Measurements from ENCODE around the gene MBNL2.

MBNL2 gene

DNA sequence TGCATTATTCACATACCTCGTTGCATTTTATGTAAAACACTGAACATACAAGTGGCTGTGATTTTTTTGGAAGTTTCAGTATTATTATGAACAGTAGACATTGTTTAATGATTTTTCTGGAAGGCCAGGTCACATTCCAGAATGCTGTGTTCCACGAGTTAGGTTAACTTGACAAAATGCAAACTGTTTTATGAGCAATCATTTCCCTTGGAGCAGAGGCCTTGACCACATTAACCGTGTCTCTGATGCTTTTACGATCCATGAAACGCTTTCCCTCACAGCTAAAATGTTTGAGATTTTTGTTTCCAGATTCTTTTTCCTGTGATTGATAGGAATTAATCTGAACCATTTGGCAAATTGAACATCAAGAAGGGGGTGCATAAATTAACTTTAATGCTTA, 57.8 kb downstream of the MBNL2 start:
- H2AFZ ChIP-seq (ENCODE audit: low read depth, low read length), result no peak overlapping the region
- peaks cover 2% of the 10 kb centered on the region for H3K9me3 ChIP-seq (ENCODE audit: low read length)
- peaks cover 29% of the 10 kb centered on the region for H3K36me3 ChIP-seq (ENCODE audit: insufficient read depth, low read length)
- H3K4me1 ChIP-seq (ENCODE audit: insufficient read depth, low read length), result peaks cover 3% of the 10 kb centered on the region
- no peaks in the 10 kb centered on the region for H3K27me3 ChIP-seq (ENCODE audit: insufficient read depth, low read length)
- no peak overlapping the region for H3K4me3 ChIP-seq (ENCODE audit: low read length)

GRCh38 chr13:97280478-97280877, 58.3 kb downstream of the MBNL2 start:
- Histone ChIP-seq H3K9me3 (ENCODE audit: low read length) (peaks cover 2% of the 10 kb centered on the region), H3K36me3 (ENCODE audit: insufficient read depth, low read length) (peaks cover 26% of the 10 kb centered on the region), H3K4me3 (ENCODE audit: low read length) (no peak overlapping the region), H3K4me1 (ENCODE audit: insufficient read depth, low read length) (peaks cover 3% of the 10 kb centered on the region), H3K27me3 (ENCODE audit: insufficient read depth, low read length) (no peaks in the 10 kb centered on the region), H2AFZ (ENCODE audit: low read depth, low read length) (no peak overlapping the region)

- H3K27me3 ChIP-seq (ENCODE audit: insufficient read depth, low read length), result no peaks in the 10 kb centered on the region
- H3K36me3 ChIP-seq (ENCODE audit: insufficient read depth, low read length), result peaks cover 24% of the 10 kb centered on the region
- H3K4me3 ChIP-seq (ENCODE audit: low read length), result no peak overlapping the region
- H3K4me1 ChIP-seq (ENCODE audit: insufficient read depth, low read length), result peaks cover 3% of the 10 kb centered on the region
- H3K9me3 ChIP-seq (ENCODE audit: low read length), result peaks cover 2% of the 10 kb centered on the region
- no peak overlapping the region for H2AFZ ChIP-seq (ENCODE audit: low read depth, low read length)
These were observed 58.9 kb downstream of the MBNL2 start for GRCh38 chr13:97281028-97281427.

DNA sequence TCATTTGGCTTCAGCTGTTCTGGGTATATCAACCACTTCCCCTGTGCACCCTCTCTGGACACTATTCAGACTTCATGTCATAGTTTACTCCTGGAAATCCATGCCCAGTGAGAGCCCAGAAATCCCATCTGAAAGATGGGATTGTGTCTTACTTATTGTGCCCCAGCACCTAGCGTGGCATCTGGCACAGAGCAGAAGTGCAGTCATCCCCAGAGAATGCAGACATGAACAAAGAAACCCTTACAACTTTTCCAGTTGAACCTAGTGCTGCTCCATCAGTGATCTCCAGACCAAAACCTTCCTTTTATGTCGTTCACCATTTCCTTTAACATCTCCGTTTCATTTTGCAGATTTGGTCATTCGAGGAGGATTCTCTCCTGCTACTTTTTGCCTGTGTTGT, 60.6 kb downstream of the MBNL2 start:
- Histone ChIP-seq H3K36me3 (ENCODE audit: insufficient read depth, low read length) (peaks cover 11% of the 10 kb centered on the region), H3K27me3 (ENCODE audit: insufficient read depth, low read length) (no peaks in the 10 kb centered on the region), H3K4me3 (ENCODE audit: low read length) (no peak overlapping the region), H2AFZ (ENCODE audit: low read depth, low read length) (no peak overlapping the region), H3K4me1 (ENCODE audit: insufficient read depth, low read length) (peaks cover 3% of the 10 kb centered on the region), H3K9me3 (ENCODE audit: low read length) (no peaks in the 10 kb centered on the region)

DNA sequence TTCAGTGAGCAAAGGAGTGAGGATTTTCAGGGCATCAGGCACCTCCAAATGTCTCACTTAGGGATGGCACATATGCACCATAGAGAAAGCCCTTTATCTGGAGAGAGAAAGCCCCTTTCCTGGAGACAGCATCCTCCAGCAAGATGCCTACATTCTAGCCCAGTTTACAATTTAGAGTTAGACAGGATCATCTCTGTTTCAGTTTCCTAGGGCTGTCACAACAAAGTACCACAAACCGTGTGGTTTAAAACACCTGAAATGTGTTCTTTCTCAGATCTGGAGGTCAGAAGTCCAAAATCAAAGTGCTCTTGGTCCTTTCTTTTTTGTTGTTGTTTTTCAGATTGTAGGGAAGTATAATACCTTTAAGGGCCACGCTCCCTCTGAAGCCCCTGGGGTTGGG, 61.8 kb downstream of the MBNL2 start:
- no peaks in the 10 kb centered on the region for H3K9me3 ChIP-seq (ENCODE audit: low read length)
- peaks cover 5% of the 10 kb centered on the region for H3K36me3 ChIP-seq (ENCODE audit: insufficient read depth, low read length)
- H3K27me3 ChIP-seq (ENCODE audit: insufficient read depth, low read length), result no peaks in the 10 kb centered on the region
- peaks cover 3% of the 10 kb centered on the region for H3K4me1 ChIP-seq (ENCODE audit: insufficient read depth, low read length)
- H2AFZ ChIP-seq (ENCODE audit: low read depth, low read length), result no peak overlapping the region
- H3K4me3 ChIP-seq (ENCODE audit: low read length), result no peak overlapping the region

DNA sequence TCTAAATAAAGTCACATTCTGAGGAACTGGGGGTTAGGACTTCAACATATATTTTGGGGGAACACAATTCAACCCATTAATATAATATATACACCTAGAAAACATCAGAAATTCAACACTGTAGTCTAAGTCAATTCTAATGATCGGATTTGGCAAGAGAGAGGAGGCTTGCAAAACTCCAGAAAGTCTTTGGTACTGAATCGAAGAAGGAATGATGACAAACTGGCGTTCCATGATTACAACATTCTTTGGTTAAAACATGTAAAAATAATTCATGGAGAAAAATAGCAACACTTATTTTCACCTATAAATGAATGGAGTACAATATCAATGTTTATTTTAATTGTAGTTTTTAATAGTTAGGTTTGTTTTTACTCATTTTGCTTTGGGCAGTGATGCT, 62.4 kb downstream of the MBNL2 start:
- H3K4me1 ChIP-seq (ENCODE audit: insufficient read depth, low read length), result peaks cover 3% of the 10 kb centered on the region
- H2AFZ ChIP-seq (ENCODE audit: low read depth, low read length), result no peak overlapping the region
- H3K36me3 ChIP-seq (ENCODE audit: insufficient read depth, low read length), result peaks cover 2% of the 10 kb centered on the region
- H3K4me3 ChIP-seq (ENCODE audit: low read length), result no peak overlapping the region
- no peaks in the 10 kb centered on the region for H3K27me3 ChIP-seq (ENCODE audit: insufficient read depth, low read length)
- H3K9me3 ChIP-seq (ENCODE audit: low read length), result no peaks in the 10 kb centered on the region

DNA sequence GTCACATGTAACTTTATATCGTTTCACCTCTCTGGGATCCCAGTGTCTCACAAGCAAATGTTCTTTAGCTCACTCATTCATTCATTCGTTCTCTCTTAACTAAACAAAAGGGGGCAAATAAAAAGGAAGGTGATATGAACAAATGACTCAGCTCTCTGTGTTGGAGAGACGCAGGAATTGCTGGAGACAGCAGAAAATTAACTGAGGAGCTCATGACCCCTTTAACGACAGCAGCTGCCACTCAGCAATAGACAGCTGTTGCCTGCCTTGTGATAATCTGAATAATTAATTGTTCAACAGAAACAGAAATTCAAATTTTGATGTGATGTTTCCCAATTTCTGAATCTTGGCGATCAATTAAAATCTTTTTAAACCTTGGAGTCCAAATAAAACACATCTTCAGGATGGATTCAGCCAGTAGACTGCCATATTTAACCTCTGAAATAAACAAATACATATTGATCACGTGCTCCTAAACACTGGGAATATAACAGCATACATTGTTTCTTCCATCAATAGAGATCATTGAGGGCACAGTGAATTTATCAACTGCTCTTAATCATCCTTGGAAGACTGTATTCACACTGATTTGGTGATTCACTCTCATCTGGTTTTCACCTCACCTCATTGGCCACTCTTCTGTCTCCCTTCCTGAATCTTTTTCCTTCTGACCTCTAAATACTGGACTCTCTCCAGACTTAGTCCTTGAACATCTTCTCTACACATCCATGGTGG, 63.3 kb downstream of the MBNL2 start:
- H3K27me3 ChIP-seq (ENCODE audit: insufficient read depth, low read length), result no peaks in the 10 kb centered on the region
- H3K9me3 ChIP-seq (ENCODE audit: low read length), result no peaks in the 10 kb centered on the region
- no peak overlapping the region for H3K4me3 ChIP-seq (ENCODE audit: low read length)
- no peaks in the 10 kb centered on the region for H3K4me1 ChIP-seq (ENCODE audit: insufficient read depth, low read length)
- H2AFZ ChIP-seq (ENCODE audit: low read depth, low read length), result no peak overlapping the region
- H3K36me3 ChIP-seq (ENCODE audit: insufficient read depth, low read length), result peaks cover 2% of the 10 kb centered on the region

DNA sequence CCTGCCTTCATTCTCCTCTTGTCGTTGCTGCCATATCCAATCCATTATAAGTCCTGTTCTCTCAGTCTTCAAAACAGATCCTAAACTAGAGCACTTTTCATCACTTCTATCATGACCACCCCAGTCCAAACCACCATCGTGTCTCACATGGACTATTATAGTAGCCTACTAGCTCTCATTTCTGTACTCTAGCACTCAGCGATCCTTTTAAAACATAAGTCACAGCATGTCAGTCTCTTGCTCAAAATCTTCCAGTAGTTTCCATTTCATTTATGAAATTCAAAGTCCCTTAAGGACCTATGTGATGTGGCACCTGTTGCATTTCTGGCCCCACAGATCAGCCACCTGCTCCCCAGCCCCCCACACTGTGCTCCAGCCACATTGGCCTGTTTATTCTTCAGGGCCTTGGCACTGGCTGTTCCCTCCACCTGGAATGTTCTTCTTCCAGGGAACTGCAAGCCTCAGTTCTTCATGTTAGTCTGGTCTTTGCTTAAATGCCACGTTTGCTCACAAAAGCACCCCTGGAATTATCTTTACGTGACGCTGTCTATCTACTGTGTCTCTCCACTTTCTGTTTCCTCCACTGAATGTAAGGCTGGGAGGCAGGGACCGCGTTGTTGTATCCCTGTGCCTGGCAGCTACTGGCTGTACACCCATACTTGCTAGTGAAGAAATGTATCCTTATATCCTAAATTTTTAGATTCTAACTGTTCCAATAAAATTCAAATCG, 64.3 kb downstream of the MBNL2 start:
- H3K4me3 ChIP-seq (ENCODE audit: low read length), result no peak overlapping the region
- H3K36me3 ChIP-seq (ENCODE audit: insufficient read depth, low read length), result peaks cover 2% of the 10 kb centered on the region
- no peaks in the 10 kb centered on the region for H3K4me1 ChIP-seq (ENCODE audit: insufficient read depth, low read length)
- no peaks in the 10 kb centered on the region for H3K9me3 ChIP-seq (ENCODE audit: low read length)
- no peak overlapping the region for H2AFZ ChIP-seq (ENCODE audit: low read depth, low read length)
- no peaks in the 10 kb centered on the region for H3K27me3 ChIP-seq (ENCODE audit: insufficient read depth, low read length)

GRCh38 chr13:97287047-97287383, 64.9 kb downstream of the MBNL2 start:
- H2AFZ ChIP-seq (ENCODE audit: low read depth, low read length), result no peak overlapping the region
- H3K36me3 ChIP-seq (ENCODE audit: insufficient read depth, low read length), result peaks cover 2% of the 10 kb centered on the region
- H3K9me3 ChIP-seq (ENCODE audit: low read length), result no peaks in the 10 kb centered on the region
- no peak overlapping the region for H3K4me3 ChIP-seq (ENCODE audit: low read length)
- no peaks in the 10 kb centered on the region for H3K27me3 ChIP-seq (ENCODE audit: insufficient read depth, low read length)
- no peaks in the 10 kb centered on the region for H3K4me1 ChIP-seq (ENCODE audit: insufficient read depth, low read length)

DNA sequence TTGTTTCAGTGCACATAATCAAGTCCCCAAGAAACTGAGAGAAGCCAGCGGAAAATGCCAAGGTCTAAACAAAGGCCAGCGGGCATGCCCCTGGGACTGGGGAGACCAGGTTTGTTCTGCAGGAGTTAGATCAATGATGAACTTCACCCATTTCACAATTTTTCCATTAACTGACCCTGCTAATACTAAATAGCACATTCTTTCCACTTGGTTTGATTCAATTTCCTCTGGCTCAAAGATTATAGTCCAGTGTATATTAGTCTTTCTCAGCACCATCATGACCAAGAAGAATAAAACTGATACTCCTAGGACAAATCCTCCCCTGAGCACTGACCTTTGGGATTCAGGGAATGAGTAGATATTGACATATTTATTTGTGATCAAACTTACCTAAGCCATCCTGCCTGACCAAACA, 66.4 kb downstream of the MBNL2 start:
- Histone ChIP-seq H3K36me3 (ENCODE audit: insufficient read depth, low read length) (peaks cover 2% of the 10 kb centered on the region), H3K4me3 (ENCODE audit: low read length) (no peak overlapping the region), H3K4me1 (ENCODE audit: insufficient read depth, low read length) (no peaks in the 10 kb centered on the region), H3K27me3 (ENCODE audit: insufficient read depth, low read length) (no peaks in the 10 kb centered on the region), H3K9me3 (ENCODE audit: low read length) (no peaks in the 10 kb centered on the region), H2AFZ (ENCODE audit: low read depth, low read length) (no peak overlapping the region)

DNA sequence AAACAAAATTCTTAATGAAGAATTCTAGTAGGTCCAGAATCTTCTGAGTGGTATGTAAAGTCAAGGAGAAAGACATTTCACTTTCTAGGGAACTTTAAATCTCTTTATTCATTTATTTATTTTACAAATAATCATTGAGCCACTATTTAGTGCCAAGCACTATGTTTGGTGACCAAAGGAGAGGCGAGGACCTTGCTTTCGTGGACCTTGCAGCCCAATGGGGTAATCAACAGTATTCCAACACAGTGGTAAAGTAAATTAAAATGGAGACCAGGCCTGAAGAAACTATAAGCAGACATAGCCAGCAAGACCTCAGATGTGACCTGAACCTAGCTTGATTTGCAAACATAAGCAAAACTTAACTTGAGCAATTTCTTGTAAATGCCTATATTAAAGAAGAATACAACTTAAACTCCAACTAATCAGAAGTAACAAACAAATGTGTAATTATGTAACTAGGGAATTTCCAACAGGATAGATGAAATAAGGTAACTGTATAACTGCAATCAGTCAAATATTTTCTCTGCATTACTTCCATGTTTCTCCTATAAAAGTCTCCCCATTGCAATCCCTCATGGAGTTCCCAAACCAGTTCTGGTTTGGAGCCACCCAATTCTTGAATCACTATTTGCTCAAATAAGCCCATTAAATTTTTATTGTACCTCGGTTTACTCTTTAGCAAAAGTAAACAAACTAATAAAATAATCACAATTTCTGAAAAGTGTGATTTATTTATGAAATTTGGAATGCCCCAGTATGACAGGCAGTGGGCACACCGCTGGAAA, 67.6 kb downstream of the MBNL2 start:
- no peak overlapping the region for H3K4me3 ChIP-seq (ENCODE audit: low read length)
- no peak overlapping the region for H2AFZ ChIP-seq (ENCODE audit: low read depth, low read length)
- peaks cover 6% of the 10 kb centered on the region for H3K4me1 ChIP-seq (ENCODE audit: insufficient read depth, low read length)
- no peaks in the 10 kb centered on the region for H3K9me3 ChIP-seq (ENCODE audit: low read length)
- H3K36me3 ChIP-seq (ENCODE audit: insufficient read depth, low read length), result peaks cover 2% of the 10 kb centered on the region
- H3K27me3 ChIP-seq (ENCODE audit: insufficient read depth, low read length), result no peaks in the 10 kb centered on the region

DNA sequence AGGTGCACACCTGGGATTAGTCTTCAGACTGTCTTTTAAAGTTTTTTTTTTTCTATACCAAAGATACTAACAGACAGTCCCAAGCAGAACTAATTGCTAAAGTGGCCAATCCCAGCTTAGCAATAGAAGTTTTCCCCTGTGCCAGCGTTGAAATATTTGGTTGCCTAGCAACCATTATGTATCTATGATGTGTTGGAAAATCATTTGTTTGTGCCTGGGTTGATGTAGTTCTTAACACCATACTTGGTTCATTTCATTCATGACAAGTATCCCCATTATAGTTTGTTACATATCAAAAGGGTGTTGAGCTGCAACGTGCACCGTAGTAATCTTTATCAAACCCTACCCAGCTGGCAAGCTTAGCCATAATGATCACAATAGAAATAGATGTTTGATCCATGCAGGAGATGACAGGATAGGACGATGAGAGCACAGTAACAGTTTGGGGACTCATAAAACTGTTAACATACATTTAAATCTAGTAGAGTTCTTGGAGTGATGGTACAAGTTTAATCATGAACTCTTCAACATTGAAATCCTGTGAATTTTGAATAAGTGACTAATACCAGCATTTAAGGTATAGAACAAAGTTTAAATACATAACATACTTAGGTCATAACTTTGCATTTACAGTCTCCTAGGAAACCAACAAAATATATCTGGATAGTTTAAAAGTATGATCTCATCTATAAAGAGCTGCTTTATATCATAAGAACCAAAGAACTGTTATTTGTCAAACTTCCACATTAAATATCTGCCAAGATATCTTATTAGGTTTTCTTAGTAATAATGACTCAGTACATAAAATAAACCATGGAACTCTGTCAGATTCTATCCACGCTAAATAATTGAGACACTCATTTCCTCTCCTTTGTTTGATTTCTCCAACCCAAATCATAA, 73.4 kb downstream of the MBNL2 start:
- no peak overlapping the region for H3K4me3 ChIP-seq (ENCODE audit: low read length)
- no peak overlapping the region for H2AFZ ChIP-seq (ENCODE audit: low read depth, low read length)
- peaks cover 6% of the 10 kb centered on the region for H3K36me3 ChIP-seq (ENCODE audit: insufficient read depth, low read length)
- H3K27me3 ChIP-seq (ENCODE audit: insufficient read depth, low read length), result no peaks in the 10 kb centered on the region
- H3K4me1 ChIP-seq (ENCODE audit: insufficient read depth, low read length), result peaks cover 16% of the 10 kb centered on the region
- no peaks in the 10 kb centered on the region for H3K9me3 ChIP-seq (ENCODE audit: low read length)

Measured in neuron (in vitro differentiated cells).